Heart left ventricle (tissue), 16 donors: Measurements from ENCODE around the gene SKI. TPM values are rescaled to one million over a fixed set of nuclear protein-coding genes. Genes with fewer than 3 reads are reported as not detected.

Source experiments
- ATAC-seq, 4 donors: fragments of 200-7000 bp; cut with Tn5 transposase; one replicate each; pipeline ENCODE4 v1.9.1; 2020 to 2022; ENCODE audit warnings: moderate library complexity in 4 of 4, mild to moderate bottlenecking in 3 of 4, moderate number of reproducible peaks in 1 of 4
- DNase-seq, 5 donors: peaks; one replicate each; pipeline ENCODE4 v3.0.0-alpha.2; 2020
- H3K27ac ChIP-seq, 12 donors: fragments of 200-600 bp; sonication (generic) in 4 of 12; one replicate each; pipeline versions ENCODE4 v1.5.0 to v1.8.0; 2016 to 2022; ENCODE audit warnings: mild to moderate bottlenecking in 2 of 12
- H3K27me3 ChIP-seq, 9 donors: fragments of 200-600 bp; sonication (generic) in 2 of 9; one replicate each; pipeline versions ENCODE4 v1.5.1 to v1.8.0; 2016 to 2022; ENCODE audit warnings: mild to moderate bottlenecking in 3 of 9
- H3K36me3 ChIP-seq, 9 donors: fragments of 200-600 bp; sonication (generic) in 2 of 9; one replicate each; pipeline versions ENCODE4 v1.5.0 to v1.8.0; 2018 to 2022; ENCODE audit warnings: mild to moderate bottlenecking in 2 of 9
- H3K4me1 ChIP-seq, 12 donors: fragments of 200-600 bp; sonication (generic) in 4 of 12; one replicate each; pipeline versions ENCODE4 v1.5.0 to v1.8.0; 2016 to 2022; ENCODE audit warnings: mild to moderate bottlenecking in 3 of 12
- H3K4me3 ChIP-seq, 12 donors: fragments of 200-600 bp; sonication (generic) in 4 of 12; one replicate each; pipeline versions ENCODE4 v1.5.0 to v1.8.0; 2017 to 2022; ENCODE audit warnings: mild to moderate bottlenecking in 9 of 12, moderate library complexity in 4 of 12
- H3K9me3 ChIP-seq, 12 donors: fragments of 200-600 bp; sonication (generic) in 4 of 12; one replicate each; pipeline versions ENCODE4 v1.5.0 to v1.8.0; 2016 to 2022; ENCODE audit warnings: mild to moderate bottlenecking in 1 of 12
- CTCF ChIP-seq, 12 donors: fragments of 200-600 bp; sonication (generic) in 4 of 12; IDR thresholded peaks; one replicate each; pipeline versions ENCODE4 v1.5.0 to v1.8.0; 2018 to 2022; ENCODE audit warnings: antibody characterized with exemption in 12 of 12, mild to moderate bottlenecking in 5 of 12
- POLR2A ChIP-seq, 2 donors: fragments of 450-650 bp; IDR thresholded peaks; one replicate each; pipeline ENCODE4 v1.6.1; 2017; ENCODE audit warnings: antibody characterized with exemption in 2 of 2, mild to moderate bottlenecking in 2 of 2, moderate library complexity in 2 of 2
- WGBS, 4 donors: extraction: QIAGEN DNeasy Blood & Tissue Kit in 2 of 4; methylation state at CpG; one replicate each; pipeline versions ENCODE4 v1.1.5 to v1.1.7; 2013 to 2018; 5-methylcytosine and 5-hydroxymethylcytosine counted together
- intact Hi-C, 10 donors: fragments of 100-400 bp; cut with DNase I; formaldehyde crosslinking; loops; one replicate each; pipeline versions ENCODE4 v1.11.1 to v1.14.2; 2022
- polyA plus RNA-seq, 2 donors: library from polyadenylated mRNA; stranded (reverse); fragments of 200-250 nt; gene quantifications; one replicate each; pipeline ENCODE4 v1.2.3, GENCODE V29; 2013
- total RNA-seq, 9 donors: library from RNA; depleted of rRNA in 2 of 9; stranded (reverse); fragments of >200 nt in 2 of 9; fragmentation: NEBNext Ultra II Directional in 3 of 9; extraction: Animal tissue kit (Norgen Biotek cat#: 25700) in 3 of 9; gene quantifications; one replicate each; pipeline versions ENCODE4 v1.1.0 to v1.2.4, GENCODE V29; 2016 to 2023
- donor health status: ischemic (EF 13 %, LVEDD 7.1; RV severe dilation, severe dysfunction).
- donor health status: healthy with polysubstance abuse.
- donor health status: DM: no; HTN: yes; CAD: no.
- donor health status: DM: no; HTN: no; CAD: no.
- donor health status: ischemic (EF 25% LVEDD 6.9; RV normal size, moderate dysfunction).
- donor health status: ischemic (EF 25% LVEDD 5.7; RV mildly dilated, moderate dysfunction).
- donor health status: healthy.
- donor health status: DM: yes; HTN: yes; CAD: no.
- donor health status: ischemic (EF 35%, LVEDD 5.7; RV mildly dilated, moderate dysfunction).
- donor health status: nonischemic (EF 11% LVEDD 7.7; RV severe dilation, severe dysfunction).
- donor health status: DM: yes; HTN: yes; CAD: no.
- donor health status: PGD.
- donor health status: ischemic (EF 29% LVEDD 5.4; RV normal size, mild dysfunction).
- donor health status: nonischemic (EF 23%, LVEDD 6.1; RV moderate dilation, normal function).

The SKI gene
- total and polyA plus RNA-seq, 11 donors = 16.9 to 52.7 (median 38.9) TPM

GRCh38 chr1:2302292-2302925 is 74.3 kb downstream of the SKI start:
- DNase-seq (peak in 1 of 5 donors; percentile 19), ATAC-seq (no peak)
- TF ChIP-seq POLR2A (IDR thresholded peaks at IDR 0.05) (no peak), CTCF (IDR thresholded peaks at IDR 0.05) (no peak)
- Histone ChIP-seq H3K36me3 (peaks cover 0 to 55% (median 44%) of the 10 kb centered on the region in 9 donors), H3K9me3 (no peaks in the 10 kb centered on the region), H3K4me3 (no peak overlapping the region), H3K27me3 (no peaks in the 10 kb centered on the region), H3K4me1 (peaks cover 23 to 71% (median 46%) of the 10 kb centered on the region in 12 donors), H3K27ac (peak overlapping the region in 7 of 12 donors; percentile 8 to 99 (median 81))
- intact Hi-C loops = loop anchor here in 2 of 10 donors (5.0 kb wide), 1 partner anchor 70 kb away; no protein-coding TSS in a partner anchor
- 83 to 90% (median 88%) methylated on average over 21 to 24 of the region's 24 CpGs for WGBS, 4 donors

- no peak for ATAC-seq
- H3K4me3 ChIP-seq = no peak overlapping the region
- H3K27me3 ChIP-seq = no peaks in the 10 kb centered on the region
- H3K9me3 ChIP-seq = no peaks in the 10 kb centered on the region
- 91 to 94% (median 93%) methylated on average over 29 to 35 of the region's 35 CpGs for WGBS, 4 donors
- H3K27ac ChIP-seq = no peak overlapping the region
- TF ChIP-seq CTCF (IDR thresholded peaks at IDR 0.05) (no peak), POLR2A (IDR thresholded peaks at IDR 0.05) (no peak)
- H3K36me3 ChIP-seq = peaks cover 0 to 58% (median 52%) of the 10 kb centered on the region in 9 donors
- H3K4me1 ChIP-seq = peaks cover 23 to 63% (median 42%) of the 10 kb centered on the region in 12 donors
- intact Hi-C loops = loop anchor here in 2 of 10 donors (5.0 kb wide), 1 partner anchor 71 kb away; no protein-coding TSS in a partner anchor
- DNase-seq = peak in 1 of 5 donors; percentile 25
Measured at GRCh38 chr1:2303016-2303775, 75.1 kb downstream of the SKI start.

GRCh38 chr1:2303781-2304180 is 75.7 kb downstream of the SKI start:
- no peak for ATAC-seq
- Histone ChIP-seq H3K9me3 (no peaks in the 10 kb centered on the region), H3K4me3 (no peak overlapping the region), H3K36me3 (peaks cover 0 to 64% (median 58%) of the 10 kb centered on the region in 9 donors), H3K4me1 (peaks cover 23 to 57% (median 36%) of the 10 kb centered on the region in 12 donors), H3K27ac (no peak overlapping the region), H3K27me3 (no peaks in the 10 kb centered on the region)
- intact Hi-C loops = loop anchor here in 2 of 10 donors (5.0 kb wide), 1 partner anchor 71 kb away; no protein-coding TSS in a partner anchor
- 93 to 96% (median 95%) methylated on average over 26 of the region's 26 CpGs for WGBS, 4 donors
- TF ChIP-seq CTCF (IDR thresholded peaks at IDR 0.05) = no peak
- TF ChIP-seq POLR2A (IDR thresholded peaks at IDR 0.05) = no peak
- DNase-seq = peak in 1 of 5 donors; percentile 22

- no peaks in the 10 kb centered on the region for H3K9me3 ChIP-seq
- peaks cover 21 to 52% (median 31%) of the 10 kb centered on the region in 12 donors for H3K4me1 ChIP-seq
- ATAC-seq (no peak), DNase-seq (no peak)
- peak overlapping the region in 2 of 12 donors; percentile 12 to 52 for H3K27ac ChIP-seq
- no peak overlapping the region for H3K4me3 ChIP-seq
- 92 to 95% (median 93%) methylated on average over 20 to 22 of the region's 22 CpGs for WGBS, 4 donors
- no peaks in the 10 kb centered on the region for H3K27me3 ChIP-seq
- TF ChIP-seq POLR2A (IDR thresholded peaks at IDR 0.05) (no peak), CTCF (IDR thresholded peaks at IDR 0.05) (no peak)
- peaks cover 0 to 69% (median 63%) of the 10 kb centered on the region in 9 donors for H3K36me3 ChIP-seq
- intact Hi-C loops = loop anchor here in 2 of 10 donors (5.0 kb wide), 1 partner anchor 72 kb away; no protein-coding TSS in a partner anchor
Measured at GRCh38 chr1:2304282-2304681, 76.2 kb downstream of the SKI start.
